ENCODE results near the gene HCFC1R1. TPM values are rescaled to one million over a fixed set of nuclear protein-coding genes. Genes with fewer than 3 reads are reported as not detected.

The HCFC1R1 gene
- total RNA-seq, 1 donor from 2014 or later = 47.0 TPM

GRCh38 chr16:3068487-3068886 is 44.7 kb upstream of the HCFC1R1 start:
- H3K9me3 Mint-ChIP-seq (ENCODE audit: unreplicated experiment) = peaks cover 3% of the 10 kb centered on the region
- DNase-seq (ENCODE audit: low read depth) (no peak), FAIRE-seq (no peak)
- Histone ChIP-seq H3K27me3 (ENCODE audit: insufficient read depth, low read length) (peaks cover 2% of the 10 kb centered on the region), H3K9ac (ENCODE audit: low read length) (no peak overlapping the region), H4K20me1 (ENCODE audit: insufficient read depth, low read length) (no peaks in the 10 kb centered on the region), H2AFZ (ENCODE audit: low read depth, low read length) (no peak overlapping the region), H3K4me2 (ENCODE audit: low read length) (no peak overlapping the region), H3K36me3 (ENCODE audit: insufficient read depth, low read length) (no peaks in the 10 kb centered on the region), H3K4me3 (ENCODE audit: insufficient read depth, low read depth, low read length) (no peak overlapping the region), H3K79me2 (ENCODE audit: insufficient read depth, low read length) (no peaks in the 10 kb centered on the region), H3K27ac (ENCODE audit: low read depth, low read length) (no peak overlapping the region), H3K9me3 (ENCODE audit: insufficient read depth, low read depth, low read length) (no peaks in the 10 kb centered on the region), H3K4me1 (ENCODE audit: insufficient read depth, low read length) (peaks cover 6% of the 10 kb centered on the region)
- H3K36me3 Mint-ChIP-seq (ENCODE audit: low read depth, unreplicated experiment) = peaks cover 6% of the 10 kb centered on the region
- H3K27me3 Mint-ChIP-seq (ENCODE audit: low read depth, unreplicated experiment) = peaks cover 14% of the 10 kb centered on the region
- H3K27ac Mint-ChIP-seq (ENCODE audit: unreplicated experiment) = no peak overlapping the region
- peaks cover 8% of the 10 kb centered on the region for H3K4me1 Mint-ChIP-seq (ENCODE audit: low read depth, unreplicated experiment)
- TF ChIP-seq, protein P1, sequence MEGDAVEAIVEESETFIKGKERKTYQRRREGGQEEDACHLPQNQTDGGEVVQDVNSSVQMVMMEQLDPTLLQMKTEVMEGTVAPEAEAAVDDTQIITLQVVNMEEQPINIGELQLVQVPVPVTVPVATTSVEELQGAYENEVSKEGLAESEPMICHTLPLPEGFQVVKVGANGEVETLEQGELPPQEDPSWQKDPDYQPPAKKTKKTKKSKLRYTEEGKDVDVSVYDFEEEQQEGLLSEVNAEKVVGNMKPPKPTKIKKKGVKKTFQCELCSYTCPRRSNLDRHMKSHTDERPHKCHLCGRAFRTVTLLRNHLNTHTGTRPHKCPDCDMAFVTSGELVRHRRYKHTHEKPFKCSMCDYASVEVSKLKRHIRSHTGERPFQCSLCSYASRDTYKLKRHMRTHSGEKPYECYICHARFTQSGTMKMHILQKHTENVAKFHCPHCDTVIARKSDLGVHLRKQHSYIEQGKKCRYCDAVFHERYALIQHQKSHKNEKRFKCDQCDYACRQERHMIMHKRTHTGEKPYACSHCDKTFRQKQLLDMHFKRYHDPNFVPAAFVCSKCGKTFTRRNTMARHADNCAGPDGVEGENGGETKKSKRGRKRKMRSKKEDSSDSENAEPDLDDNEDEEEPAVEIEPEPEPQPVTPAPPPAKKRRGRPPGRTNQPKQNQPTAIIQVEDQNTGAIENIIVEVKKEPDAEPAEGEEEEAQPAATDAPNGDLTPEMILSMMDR (IDR thresholded peaks at IDR 0.05; ENCODE audit: insufficient read depth, low read depth, low read length) = no peak
- TF ChIP-seq EZH2 (IDR thresholded peaks at IDR 0.05; ENCODE audit: insufficient read depth, low read length) = no peak
- H3K4me3 Mint-ChIP-seq (ENCODE audit: unreplicated experiment) = no peak overlapping the region

DNA sequence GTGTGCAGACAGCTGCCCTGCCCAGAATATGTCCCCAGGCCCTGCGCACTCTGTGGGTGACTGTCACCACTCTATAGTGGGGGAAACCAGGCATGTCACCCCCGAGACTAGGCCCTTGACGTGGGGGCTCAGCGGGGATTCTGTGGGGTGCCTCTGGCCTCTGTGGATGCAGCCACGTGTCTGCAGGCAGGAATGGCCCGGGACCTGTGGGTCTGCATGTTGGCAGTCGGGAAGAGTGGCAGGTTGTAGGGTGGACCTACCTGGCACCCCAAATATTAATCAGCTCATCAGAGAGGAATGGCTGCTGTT is 42.7 kb upstream of the HCFC1R1 start:
- Mint-ChIP-seq H3K36me3 (ENCODE audit: low read depth, unreplicated experiment) (peaks cover 6% of the 10 kb centered on the region), H3K4me3 (ENCODE audit: unreplicated experiment) (no peak overlapping the region), H3K27me3 (ENCODE audit: low read depth, unreplicated experiment) (peaks cover 5% of the 10 kb centered on the region), H3K27ac (ENCODE audit: unreplicated experiment) (no peak overlapping the region), H3K9me3 (ENCODE audit: unreplicated experiment) (peaks cover 3% of the 10 kb centered on the region), H3K4me1 (ENCODE audit: low read depth, unreplicated experiment) (peaks cover 8% of the 10 kb centered on the region)
- Histone ChIP-seq H4K20me1 (ENCODE audit: insufficient read depth, low read length) (no peaks in the 10 kb centered on the region), H3K4me2 (ENCODE audit: low read length) (peak overlapping the region; percentile 66), H3K4me1 (ENCODE audit: insufficient read depth, low read length) (peaks cover 6% of the 10 kb centered on the region), H3K27ac (ENCODE audit: low read depth, low read length) (no peak overlapping the region), H3K36me3 (ENCODE audit: insufficient read depth, low read length) (no peaks in the 10 kb centered on the region), H3K9me3 (ENCODE audit: insufficient read depth, low read depth, low read length) (no peaks in the 10 kb centered on the region), H3K9ac (ENCODE audit: low read length) (no peak overlapping the region), H3K27me3 (ENCODE audit: insufficient read depth, low read length) (peaks cover 2% of the 10 kb centered on the region), H2AFZ (ENCODE audit: low read depth, low read length) (no peak overlapping the region), H3K79me2 (ENCODE audit: insufficient read depth, low read length) (no peaks in the 10 kb centered on the region), H3K4me3 (ENCODE audit: insufficient read depth, low read depth, low read length) (no peak overlapping the region)
- DNase-seq (ENCODE audit: low read depth) (no peak), FAIRE-seq (no peak)
- TF ChIP-seq, protein P1 (IDR thresholded peaks at IDR 0.05; ENCODE audit: insufficient read depth, low read depth, low read length) = no peak
- no peak for TF ChIP-seq EZH2 (IDR thresholded peaks at IDR 0.05; ENCODE audit: insufficient read depth, low read length)

- no peaks in the 10 kb centered on the region for H3K9me3 ChIP-seq (ENCODE audit: insufficient read depth, low read depth, low read length)
- no peaks in the 10 kb centered on the region for H3K79me2 ChIP-seq (ENCODE audit: insufficient read depth, low read length)
- Mint-ChIP-seq H3K27ac (ENCODE audit: unreplicated experiment) (no peak overlapping the region), H3K4me3 (ENCODE audit: unreplicated experiment) (peak overlapping the region; percentile 34), H3K4me1 (ENCODE audit: low read depth, unreplicated experiment) (peaks cover 8% of the 10 kb centered on the region), H3K36me3 (ENCODE audit: low read depth, unreplicated experiment) (peaks cover 3% of the 10 kb centered on the region), H3K27me3 (ENCODE audit: low read depth, unreplicated experiment) (peaks cover 5% of the 10 kb centered on the region), H3K9me3 (ENCODE audit: unreplicated experiment) (peaks cover 3% of the 10 kb centered on the region)
- H3K27ac ChIP-seq (ENCODE audit: low read depth, low read length) = no peak overlapping the region
- H3K9ac ChIP-seq (ENCODE audit: low read length) = peak overlapping the region; percentile 68
- no peaks in the 10 kb centered on the region for H3K36me3 ChIP-seq (ENCODE audit: insufficient read depth, low read length)
- DNase-seq (ENCODE audit: low read depth) (no peak), FAIRE-seq (no peak)
- TF ChIP-seq, protein P1 (IDR thresholded peaks at IDR 0.05; ENCODE audit: insufficient read depth, low read depth, low read length) = no peak
- TF ChIP-seq EZH2 (IDR thresholded peaks at IDR 0.05; ENCODE audit: insufficient read depth, low read length) = no peak
- peaks cover 6% of the 10 kb centered on the region for H3K4me1 ChIP-seq (ENCODE audit: insufficient read depth, low read length)
- peaks cover 2% of the 10 kb centered on the region for H3K27me3 ChIP-seq (ENCODE audit: insufficient read depth, low read length)
- no peak overlapping the region for H3K4me3 ChIP-seq (ENCODE audit: insufficient read depth, low read depth, low read length)
- H4K20me1 ChIP-seq (ENCODE audit: insufficient read depth, low read length) = no peaks in the 10 kb centered on the region
- H3K4me2 ChIP-seq (ENCODE audit: low read length) = peak overlapping the region; percentile 66
- peak overlapping the region; percentile 72 for H2AFZ ChIP-seq (ENCODE audit: low read depth, low read length)
Observed at GRCh38 chr16:3065742-3066439, 42.1 kb upstream of the HCFC1R1 start.
